Spleen (tissue), 11 donors: ENCODE measurements around the gene ATP1A1. TPM values are rescaled to one million over a fixed set of nuclear protein-coding genes. Genes with fewer than 3 reads are reported as not detected.

ENCODE experiments used
- DNase-seq: peaks from one replicate; pipeline ENCODE4 v3.0.0-alpha.2; 2020
- H3K27ac ChIP-seq, 8 donors: fragments of 200-600 bp; sonication (generic) in 7 of 8; 1 replicate in 4 of 8; 2 replicates in 4 of 8; pipeline versions ENCODE4 v1.5.0 to v1.8.0; 2016 to 2021; ENCODE audit warnings: inconsistent platforms in 4 of 8, mild to moderate bottlenecking in 4 of 8, moderate library complexity in 1 of 8
- H3K27me3 ChIP-seq, 7 donors: fragments of 200-600 bp; sonication (generic) in 6 of 7; replicated peaks in 1 of 7; 1 replicate in 4 of 7; 2 replicates in 3 of 7; pipeline versions ENCODE4 v1.5.0 to v1.8.0; 2016 to 2021; ENCODE audit warnings: inconsistent platforms in 3 of 7, mild to moderate bottlenecking in 1 of 7
- H3K36me3 ChIP-seq, 6 donors: fragments of 200-600 bp; sonication (generic) in 5 of 6; 1 replicate in 4 of 6; 2 replicates in 2 of 6; pipeline versions ENCODE4 v1.5.0 to v1.8.0; 2016 to 2021; ENCODE audit warnings: inconsistent platforms in 2 of 6
- H3K4me1 ChIP-seq, 6 donors: fragments of 200-600 bp; sonication (generic) in 5 of 6; 1 replicate in 3 of 6; 2 replicates in 3 of 6; pipeline versions ENCODE4 v1.5.0 to v1.8.0; 2016 to 2021; ENCODE audit warnings: inconsistent platforms in 3 of 6
- H3K4me3 ChIP-seq, 8 donors: fragments of 200-600 bp; sonication (generic) in 7 of 8; 1 replicate in 4 of 8; 2 replicates in 4 of 8; pipeline versions ENCODE4 v1.5.0 to v1.8.0; 2016 to 2021; ENCODE audit warnings: inconsistent platforms in 4 of 8, mild to moderate bottlenecking in 4 of 8, moderate library complexity in 2 of 8
- H3K9me3 ChIP-seq, 8 donors: fragments of 200-600 bp; sonication (generic) in 7 of 8; 1 replicate in 4 of 8; 2 replicates in 4 of 8; pipeline versions ENCODE4 v1.5.0 to v1.8.0; 2016 to 2021; ENCODE audit warnings: inconsistent platforms in 4 of 8
- CTCF ChIP-seq, 11 experiments: fragments of 200-600 bp in 7 of 11; fragments of 450-650 bp in 4 of 11; sonication (generic) in 4 of 11; IDR thresholded peaks in 8 of 11; conservative IDR thresholded peaks in 3 of 11; 1 replicate in 7 of 11; 2 replicates in 4 of 11; pipeline versions ENCODE4 v1.4.0 to v1.8.0; 2016 to 2021; ENCODE audit warnings: antibody characterized with exemption in 11 of 11, inconsistent platforms in 4 of 11, mild to moderate bottlenecking in 1 of 11
- POLR2A ChIP-seq, 3 donors: fragments of 450-650 bp; IDR thresholded peaks; one replicate each; pipeline ENCODE4 v1.5.1; 2017; ENCODE audit warnings: antibody characterized with exemption in 3 of 3, mild to moderate bottlenecking in 1 of 3
- POLR2AphosphoS5 ChIP-seq, 3 donors: sonication (generic); formaldehyde crosslinking; IDR thresholded peaks; one replicate each; pipeline ENCODE4 v1.5.1; 2017; ENCODE audit warnings: antibody characterized with exemption in 3 of 3
- WGBS, 5 donors: extraction: QIAGEN DNeasy Blood & Tissue Kit in 3 of 5; methylation state at CpG; one replicate each; pipeline versions ENCODE4 v1.1.5 to v1.1.7; 2013 to 2018; 5-methylcytosine and 5-hydroxymethylcytosine counted together
- intact Hi-C: fragments of 100-400 bp; cut with DNase I; formaldehyde crosslinking; loops from one replicate; pipeline ENCODE4 v1.15.0; 2023; ENCODE audit warnings: low total_unique reads
- polyA plus RNA-seq, 3 donors: library from polyadenylated mRNA; stranded (reverse); fragments of 200-250 nt; gene quantifications; one replicate each; pipeline ENCODE4 v1.2.1, GENCODE V29; 2013
- total RNA-seq, 7 donors: library from RNA; depleted of rRNA in 3 of 7; stranded (reverse); fragments of >200 nt in 3 of 7; fragmentation: NEBNext Ultra II Directional in 4 of 7; extraction: Animal tissue kit (Norgen Biotek cat#: 25700) in 4 of 7; gene quantifications; one replicate each; pipeline versions ENCODE4 v1.1.0 to v1.2.1, GENCODE V29; 2016 to 2021
- donor health status: healthy with polysubstance abuse.
- donor health status: DM: no; HTN: no; CAD: no; lungs with moderate emphysema.
- donor health status: DM: no; HTN: no; CAD: no.
- donor health status: Bipolar disorder and iron deficiency.
- donor health status: healthy.
- donor health status: DM: no; HTN: no; CAD: no.
- donor health status: DM: yes; HTN: yes; CAD: no.

The ATP1A1 gene
- total and polyA plus RNA-seq, 10 donors = 34.5 to 209 (median 130) TPM

- intact Hi-C loops = no loop called here
- H3K36me3 ChIP-seq = no peaks in the 10 kb centered on the region
- no peak for DNase-seq
- WGBS, 5 donors = 67 to 86% (median 80%) methylated on average over 2 of the region's 2 CpGs
- no peak overlapping the region for H3K27ac ChIP-seq
- TF ChIP-seq POLR2A (IDR thresholded peaks at IDR 0.05) = no peak
- TF ChIP-seq POLR2AphosphoS5 (IDR thresholded peaks at IDR 0.05) = no peak
- no peaks in the 10 kb centered on the region for H3K27me3 ChIP-seq
- H3K4me3 ChIP-seq = no peak overlapping the region
- peaks cover 0 to 7% (median 0%) of the 10 kb centered on the region in 6 donors for H3K4me1 ChIP-seq
- no peaks in the 10 kb centered on the region for H3K9me3 ChIP-seq
Measured at GRCh38 chr1:116359060-116359830, 13.8 kb upstream of the ATP1A1 start.

GRCh38 chr1:116359871-116360270 is 13.2 kb upstream of the ATP1A1 start:
- Histone ChIP-seq H3K4me1 (peaks cover 0 to 7% (median 0%) of the 10 kb centered on the region in 6 donors), H3K27ac (no peak overlapping the region), H3K27me3 (no peaks in the 10 kb centered on the region), H3K36me3 (no peaks in the 10 kb centered on the region), H3K9me3 (no peaks in the 10 kb centered on the region), H3K4me3 (no peak overlapping the region)
- DNase-seq = no peak
- TF ChIP-seq POLR2A (IDR thresholded peaks at IDR 0.05) (no peak), CTCF (IDR thresholded peaks at IDR 0.05 in 8 of 11, conservative IDR thresholded peaks at IDR 0.05 in 3 of 11) (no peak), POLR2AphosphoS5 (IDR thresholded peaks at IDR 0.05) (no peak)
- 86 to 94% (median 90%) methylated on average over 1 of the region's 1 CpG for WGBS, 5 donors
- intact Hi-C loops = loop anchor here (10.0 kb wide), 2 partner anchors 125 to 205 kb away; no protein-coding TSS in a partner anchor

- Histone ChIP-seq H3K4me1 (peaks cover 0 to 7% (median 0%) of the 10 kb centered on the region in 6 donors), H3K4me3 (no peak overlapping the region), H3K36me3 (no peaks in the 10 kb centered on the region), H3K27ac (no peak overlapping the region), H3K27me3 (no peaks in the 10 kb centered on the region), H3K9me3 (no peaks in the 10 kb centered on the region)
- intact Hi-C loops = loop anchor here (10.0 kb wide), 2 partner anchors 124 to 206 kb away; no protein-coding TSS in a partner anchor
- WGBS, 5 donors = 61 to 83% (median 77%) methylated on average over 2 of the region's 2 CpGs
- DNase-seq = no peak
- TF ChIP-seq POLR2AphosphoS5 (IDR thresholded peaks at IDR 0.05) = no peak
- peak in 6 of 11 experiments; percentile 17 to 38 (median 32) for TF ChIP-seq CTCF (IDR thresholded peaks at IDR 0.05 in 8 of 11, conservative IDR thresholded peaks at IDR 0.05 in 3 of 11)
Measured at GRCh38 chr1:116360429-116361173, 12.4 kb upstream of the ATP1A1 start.

GRCh38 chr1:116361648-116362047 is 11.4 kb upstream of the ATP1A1 start:
- no peak for TF ChIP-seq POLR2AphosphoS5 (IDR thresholded peaks at IDR 0.05)
- no peak for TF ChIP-seq POLR2A (IDR thresholded peaks at IDR 0.05)
- TF ChIP-seq CTCF (IDR thresholded peaks at IDR 0.05 in 8 of 11, conservative IDR thresholded peaks at IDR 0.05 in 3 of 11) = no peak
- intact Hi-C loops = loop anchor here (10.0 kb wide), 2 partner anchors 123 to 207 kb away; no protein-coding TSS in a partner anchor
- Histone ChIP-seq H3K36me3 (no peaks in the 10 kb centered on the region), H3K27ac (no peak overlapping the region), H3K27me3 (no peaks in the 10 kb centered on the region), H3K9me3 (no peaks in the 10 kb centered on the region), H3K4me1 (peaks cover 0 to 4% (median 0%) of the 10 kb centered on the region in 6 donors), H3K4me3 (no peak overlapping the region)
- WGBS, 5 donors = 88 to 97% (median 94%) methylated on average over 3 of the region's 3 CpGs
- no peak for DNase-seq
